ENCODE results near the gene AMIGO1.

AMIGO1 gene

GRCh38 chr1:109535971-109536491, 26.5 kb upstream of the AMIGO1 start:
- no peak overlapping the region for H3K27ac ChIP-seq (ENCODE audit: low read length)
- no peak overlapping the region for H3K4me3 ChIP-seq (ENCODE audit: low read length)
- no peaks in the 10 kb centered on the region for H3K36me3 ChIP-seq (replicated peaks; ENCODE audit: low read depth, low read length)
- H3K79me2 ChIP-seq (ENCODE audit: low read length) = no peaks in the 10 kb centered on the region
- no peak overlapping the region for H3K4me2 ChIP-seq (ENCODE audit: low read length)
- no peaks in the 10 kb centered on the region for H3K27me3 ChIP-seq (ENCODE audit: low read depth, low read length)
- H3K4me1 ChIP-seq (ENCODE audit: low read length) = peaks cover 16% of the 10 kb centered on the region
- H4K20me1 ChIP-seq (ENCODE audit: insufficient read depth, low read length) = no peaks in the 10 kb centered on the region
- H3K9me3 ChIP-seq (ENCODE audit: insufficient read depth, low read length) = no peaks in the 10 kb centered on the region
- no peak overlapping the region for H3K9ac ChIP-seq (ENCODE audit: low read length)
- no peak for TF ChIP-seq CTCF (IDR thresholded peaks at IDR 0.05; ENCODE audit: low read depth, low read length)
- no peak for TF ChIP-seq EZH2phosphoT487 (IDR thresholded peaks at IDR 0.05; ENCODE audit: low read depth)
- no peak overlapping the region for H2AFZ ChIP-seq (ENCODE audit: low read depth, low read length)

GRCh38 chr1:109535481-109535880, 26.0 kb upstream of the AMIGO1 start:
- Histone ChIP-seq H3K4me1 (ENCODE audit: low read length) (peaks cover 20% of the 10 kb centered on the region), H3K36me3 (replicated peaks; ENCODE audit: low read depth, low read length) (no peaks in the 10 kb centered on the region), H3K27me3 (ENCODE audit: low read depth, low read length) (no peaks in the 10 kb centered on the region), H3K4me2 (ENCODE audit: low read length) (no peak overlapping the region), H2AFZ (ENCODE audit: low read depth, low read length) (no peak overlapping the region), H3K4me3 (ENCODE audit: low read length) (no peak overlapping the region), H4K20me1 (ENCODE audit: insufficient read depth, low read length) (no peaks in the 10 kb centered on the region), H3K9me3 (ENCODE audit: insufficient read depth, low read length) (no peaks in the 10 kb centered on the region), H3K27ac (ENCODE audit: low read length) (no peak overlapping the region), H3K79me2 (ENCODE audit: low read length) (no peaks in the 10 kb centered on the region), H3K9ac (ENCODE audit: low read length) (no peak overlapping the region)
- TF ChIP-seq EZH2phosphoT487 (IDR thresholded peaks at IDR 0.05; ENCODE audit: low read depth) = no peak
- no peak for TF ChIP-seq CTCF (IDR thresholded peaks at IDR 0.05; ENCODE audit: low read depth, low read length)

- H3K36me3 ChIP-seq (replicated peaks; ENCODE audit: low read depth, low read length) = no peaks in the 10 kb centered on the region
- H3K79me2 ChIP-seq (ENCODE audit: low read length) = no peaks in the 10 kb centered on the region
- H3K27ac ChIP-seq (ENCODE audit: low read length) = no peak overlapping the region
- H3K27me3 ChIP-seq (ENCODE audit: low read depth, low read length) = no peaks in the 10 kb centered on the region
- TF ChIP-seq EZH2phosphoT487 (IDR thresholded peaks at IDR 0.05; ENCODE audit: low read depth) (no peak), CTCF (IDR thresholded peaks at IDR 0.05; ENCODE audit: low read depth, low read length) (no peak)
- H3K4me2 ChIP-seq (ENCODE audit: low read length) = no peak overlapping the region
- no peak overlapping the region for H2AFZ ChIP-seq (ENCODE audit: low read depth, low read length)
- H3K9ac ChIP-seq (ENCODE audit: low read length) = no peak overlapping the region
- H3K9me3 ChIP-seq (ENCODE audit: insufficient read depth, low read length) = no peaks in the 10 kb centered on the region
- H4K20me1 ChIP-seq (ENCODE audit: insufficient read depth, low read length) = no peaks in the 10 kb centered on the region
- peaks cover 28% of the 10 kb centered on the region for H3K4me1 ChIP-seq (ENCODE audit: low read length)
- no peak overlapping the region for H3K4me3 ChIP-seq (ENCODE audit: low read length)
Measured at GRCh38 chr1:109534307-109534858, 24.9 kb upstream of the AMIGO1 start.

- Histone ChIP-seq H3K9me3 (ENCODE audit: insufficient read depth, low read length) (no peaks in the 10 kb centered on the region), H3K9ac (ENCODE audit: low read length) (peak overlapping the region; percentile 76), H3K27me3 (ENCODE audit: low read depth, low read length) (no peaks in the 10 kb centered on the region), H3K4me1 (ENCODE audit: low read length) (peaks cover 44% of the 10 kb centered on the region), H4K20me1 (ENCODE audit: insufficient read depth, low read length) (no peaks in the 10 kb centered on the region), H3K27ac (ENCODE audit: low read length) (peak overlapping the region; percentile 61), H2AFZ (ENCODE audit: low read depth, low read length) (peak overlapping the region; percentile 96), H3K4me2 (ENCODE audit: low read length) (peak overlapping the region; percentile 90), H3K79me2 (ENCODE audit: low read length) (no peaks in the 10 kb centered on the region), H3K4me3 (ENCODE audit: low read length) (peak overlapping the region; percentile 74), H3K36me3 (replicated peaks; ENCODE audit: low read depth, low read length) (no peaks in the 10 kb centered on the region)
- no peak for TF ChIP-seq EZH2phosphoT487 (IDR thresholded peaks at IDR 0.05; ENCODE audit: low read depth)
- TF ChIP-seq CTCF (IDR thresholded peaks at IDR 0.05; ENCODE audit: low read depth, low read length) = peak; percentile 70
Measured at GRCh38 chr1:109532365-109533136, 23.0 kb upstream of the AMIGO1 start.
